Muscle of back (tissue), 11 donors: ENCODE data around the gene TLR6. TPM values are rescaled to one million over a fixed set of nuclear protein-coding genes. Genes with fewer than 3 reads are reported as not detected.
A peak's percentile ranks its signal among the peaks of the same experiment; 100 is the strongest.
"Not testable (repeated sequence)": the region's sequence is repeated elsewhere in the genome, so short reads cannot be mapped to it uniquely, and the experiment has no call there.

Experiments
- DNase-seq, 3 donors: peaks; one replicate each; pipeline versions ENCODE4 v3.0.0 to v3.0.0-alpha.2; 2013
- polyA plus RNA-seq, 10 donors: library from polyadenylated mRNA; unstranded; fragments of 120-200 nt; gene quantifications; one replicate each; pipeline ENCODE4 v1.2.1, GENCODE V29; 2013; ENCODE audit not compliant: insufficient read length in 10 of 10

Gene TLR6
- polyA plus RNA-seq, 10 donors = 0.70 to 2.1 (median 1.0) TPM

DNA sequence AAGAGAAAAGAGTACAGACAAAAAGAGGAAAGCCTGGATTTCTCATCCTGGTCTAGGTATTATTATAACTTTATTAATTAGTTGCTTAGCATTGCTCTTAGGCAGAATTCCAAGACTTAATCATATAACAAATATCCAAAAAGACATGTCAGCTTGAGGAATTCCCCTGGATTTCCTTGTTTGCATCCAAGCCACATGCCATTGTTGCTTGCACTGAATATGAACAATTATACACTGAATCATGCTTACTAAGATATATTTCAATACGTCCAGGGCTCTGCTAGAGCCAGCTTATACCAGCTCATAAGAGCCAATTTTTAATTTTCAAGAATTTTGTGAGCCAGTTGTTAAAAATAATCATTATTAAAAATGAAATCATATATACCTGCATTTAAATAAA, 68.3 kb downstream of the TLR6 start:
- no peak for DNase-seq

DNA sequence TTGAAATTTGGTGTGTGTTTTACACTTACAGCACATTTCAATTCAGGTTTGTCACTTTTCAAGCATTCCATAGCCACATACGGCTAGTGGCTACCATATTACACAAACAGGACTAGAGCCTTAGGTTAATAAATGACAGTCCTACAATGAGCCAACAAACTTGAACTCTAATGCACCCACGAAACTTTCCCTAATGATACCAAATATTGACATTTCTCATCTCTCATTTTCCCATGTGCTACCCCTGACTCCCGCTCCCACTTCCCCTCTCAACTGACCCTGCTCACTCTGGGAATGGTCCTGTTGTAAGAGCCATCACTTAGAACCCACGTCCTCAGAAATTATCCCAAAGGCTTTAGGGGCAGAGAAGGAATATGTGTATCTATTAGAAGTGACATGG, 68.9 kb downstream of the TLR6 start:
- no peak for DNase-seq

DNA sequence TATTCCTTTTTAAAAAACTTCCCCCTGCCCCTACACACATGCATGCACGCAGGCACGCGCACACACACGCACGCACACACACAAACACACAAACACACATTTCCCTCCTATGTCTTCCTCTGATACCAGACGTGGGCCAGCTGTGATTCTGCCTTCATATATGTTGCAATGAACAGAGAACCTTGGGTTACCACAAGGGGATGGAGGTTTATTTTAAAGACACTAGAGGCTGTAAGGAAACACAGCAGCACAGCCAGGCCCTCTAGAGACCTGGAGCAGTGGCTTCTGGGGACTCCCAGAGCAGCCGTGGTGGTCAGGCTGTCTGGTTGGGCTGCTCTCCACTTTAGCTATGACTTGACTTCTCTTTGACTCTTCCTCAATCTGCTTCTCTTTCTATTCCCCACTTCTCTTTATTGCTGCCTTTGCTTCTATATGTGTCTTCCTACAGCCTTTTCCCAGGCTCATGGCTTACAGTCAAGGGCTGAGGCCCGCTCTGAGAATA, 70.7 kb downstream of the TLR6 start:
- peak in 1 of 3 donors; percentile 39 for DNase-seq

DNA sequence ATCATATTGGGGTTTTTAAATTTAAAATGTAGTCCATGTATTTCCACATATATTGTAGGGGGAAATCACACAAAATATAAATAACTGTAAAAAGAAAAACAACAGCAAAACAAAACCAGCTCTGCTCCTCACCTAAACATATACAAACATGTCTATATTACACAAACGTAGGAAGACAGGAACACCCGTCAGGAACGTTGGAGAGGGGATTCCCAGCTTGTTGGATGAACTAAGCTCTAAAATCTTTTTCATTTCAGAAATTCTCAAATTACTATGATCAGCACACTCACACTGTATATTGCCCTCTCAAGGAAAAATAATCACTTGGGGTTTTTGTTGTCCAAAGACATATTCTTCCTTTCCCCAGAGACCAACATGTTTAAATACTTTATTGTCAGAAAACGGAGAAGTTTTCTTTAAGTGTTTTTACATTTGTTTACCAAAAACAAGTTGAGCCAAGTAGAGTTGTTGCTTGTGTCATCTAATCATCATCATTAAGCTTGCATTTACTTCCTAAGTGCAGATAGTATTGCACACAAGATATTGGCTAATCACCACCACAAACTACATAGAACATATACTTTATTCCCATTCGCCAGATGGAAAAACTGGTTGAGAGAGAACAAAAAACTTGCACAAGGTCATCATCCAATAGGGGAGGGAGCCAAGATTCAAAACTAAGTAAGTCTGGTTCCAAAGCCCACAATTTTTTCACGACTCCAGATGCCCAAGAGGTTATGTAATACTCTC, 71.4 kb downstream of the TLR6 start:
- no peak for DNase-seq

DNA sequence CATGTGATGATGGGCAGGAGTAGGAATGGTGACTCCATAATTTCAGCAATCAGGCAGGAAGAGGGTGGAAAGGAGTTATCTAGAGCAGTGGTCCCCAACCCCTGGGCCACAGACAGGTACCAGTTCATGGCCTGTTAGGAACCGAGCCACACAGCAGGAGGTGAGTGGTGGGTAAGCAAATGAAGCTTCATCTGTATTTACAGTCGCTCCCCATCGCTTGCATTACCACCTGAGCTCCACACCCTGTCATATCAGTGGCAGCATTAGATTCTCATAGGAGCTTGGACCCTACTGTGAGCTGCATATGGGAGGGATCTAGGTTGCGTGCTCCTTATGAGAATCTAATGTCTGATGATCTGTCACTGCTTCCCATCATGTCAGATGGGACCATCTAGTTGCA, 72.5 kb downstream of the TLR6 start:
- no peak for DNase-seq

DNA sequence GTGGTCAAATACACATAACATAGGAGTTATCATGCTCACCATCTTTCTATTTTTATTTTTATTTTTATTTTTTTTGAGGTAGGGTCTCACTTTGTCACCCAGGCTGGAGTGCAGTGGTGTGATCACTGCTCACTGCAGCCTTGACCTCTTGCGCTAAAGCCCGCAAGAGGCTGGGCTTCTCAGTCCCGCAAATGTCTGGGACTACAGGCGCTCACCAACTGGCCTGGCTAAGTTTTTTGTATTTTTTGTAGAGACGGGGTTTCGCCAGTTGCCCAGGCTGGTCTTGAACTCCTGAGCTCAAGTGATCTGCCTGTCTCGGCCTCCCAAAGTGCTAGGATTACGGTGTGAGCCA, 73.5 kb downstream of the TLR6 start:
- no peak for DNase-seq

DNA sequence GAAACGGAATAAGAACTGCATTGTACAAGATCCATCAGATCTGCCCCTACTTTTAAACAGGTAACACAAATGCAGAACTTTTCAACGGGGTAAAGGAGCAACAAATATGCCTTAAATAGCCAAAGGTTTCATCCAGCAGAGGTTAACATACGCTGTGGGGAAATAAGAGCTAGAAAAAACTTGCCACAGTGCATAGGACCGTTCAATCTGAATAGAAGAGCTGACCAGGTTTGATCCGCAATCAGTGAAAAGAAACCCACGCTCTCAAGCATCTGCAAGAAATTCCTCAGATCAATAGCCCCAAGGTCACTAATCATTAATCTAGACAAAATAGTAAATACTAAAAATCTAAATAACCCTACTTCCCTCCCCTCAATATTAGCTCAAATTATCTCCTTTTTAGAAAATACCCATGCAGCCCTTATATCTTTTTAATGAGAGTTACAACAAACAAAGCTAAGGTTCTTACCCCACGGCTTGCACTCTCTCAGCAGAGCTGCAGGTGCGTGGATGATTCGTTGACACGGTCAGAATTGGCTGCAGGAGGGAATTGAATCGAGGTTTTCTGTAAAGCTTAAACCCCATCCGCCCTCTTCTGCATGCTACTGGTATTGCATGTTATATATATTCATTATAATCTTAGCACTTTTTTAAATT, 74.0 kb downstream of the TLR6 start, which contains the start of gene TLR10:
TLR10 (minus strand) TSS at position 539 of the 657 bp plus-strand sequence. CDS start 7,400 bp downstream, outside the sequence.
- peak; percentile 28 to 72 (median 44) for DNase-seq

DNA sequence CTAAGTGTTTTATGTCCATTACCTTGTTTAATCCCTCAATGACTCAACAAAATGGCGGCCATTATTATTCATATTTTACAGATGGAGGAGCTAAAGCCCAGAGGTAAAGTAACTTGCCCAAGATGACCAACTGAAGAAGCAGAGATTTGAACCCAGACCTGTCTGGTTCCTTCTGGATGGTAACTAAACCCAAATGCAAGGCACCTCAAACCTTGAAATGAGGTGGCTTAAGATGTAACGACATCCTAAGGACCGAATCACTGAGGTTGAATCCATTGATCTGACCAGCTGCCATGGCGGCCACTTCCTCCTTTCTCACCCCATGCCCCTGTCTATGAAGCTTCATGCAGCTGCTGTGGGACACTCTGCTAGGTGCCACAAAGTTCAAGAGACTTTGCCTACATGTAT, 74.8 kb downstream of the TLR6 start:
- DNase-seq = no peak

DNA sequence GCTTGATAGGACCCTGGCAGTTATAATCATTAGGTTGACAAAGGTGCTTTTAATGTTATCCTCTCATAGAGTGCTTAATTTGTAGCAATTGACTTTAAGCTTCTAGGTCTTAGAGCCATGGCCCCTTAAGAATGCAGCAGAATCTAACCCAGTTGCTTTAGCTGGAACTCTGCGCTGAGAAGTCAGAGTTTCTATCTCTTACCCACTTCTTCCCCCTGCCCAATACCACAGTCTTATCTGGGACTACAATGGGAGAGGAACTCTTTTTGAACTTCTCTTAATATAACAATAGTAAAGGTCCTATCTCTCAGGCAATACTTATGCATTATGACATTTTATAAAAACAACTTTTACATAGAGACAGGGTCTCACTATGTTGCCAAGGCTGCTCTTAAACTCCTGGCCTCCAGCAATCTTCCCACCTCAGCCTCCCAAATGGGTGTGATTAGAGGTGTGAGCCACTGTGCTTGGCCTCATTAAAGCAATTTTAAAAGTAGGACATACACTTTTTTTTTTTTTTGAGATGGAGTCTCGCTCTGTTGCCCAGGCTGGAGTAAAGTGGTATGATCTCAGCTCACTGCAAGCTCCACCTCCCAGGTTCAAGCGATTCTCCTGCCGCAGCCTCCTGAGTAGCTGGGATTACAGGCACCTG, 75.7 kb downstream of the TLR6 start:
- DNase-seq = no peak

DNA sequence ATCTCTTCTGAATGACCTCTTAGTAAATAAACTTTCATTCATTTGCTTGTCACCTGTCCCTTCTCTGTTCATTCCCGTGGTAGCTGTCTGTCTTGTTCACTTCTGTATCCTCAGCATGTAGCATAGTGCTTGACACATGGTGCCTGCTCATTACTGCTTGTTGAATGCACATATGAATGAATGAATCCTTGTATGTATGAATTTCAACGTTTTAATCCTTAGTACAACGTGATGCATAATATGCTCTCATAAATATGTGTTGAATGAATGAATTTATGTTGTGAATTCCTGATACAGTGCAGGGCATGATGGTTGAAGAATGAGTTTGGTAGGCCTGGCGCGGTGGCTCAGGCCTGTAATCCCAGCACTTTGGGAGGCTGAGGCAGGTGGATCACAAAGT, 76.8 kb downstream of the TLR6 start:
- no peak for DNase-seq

DNA sequence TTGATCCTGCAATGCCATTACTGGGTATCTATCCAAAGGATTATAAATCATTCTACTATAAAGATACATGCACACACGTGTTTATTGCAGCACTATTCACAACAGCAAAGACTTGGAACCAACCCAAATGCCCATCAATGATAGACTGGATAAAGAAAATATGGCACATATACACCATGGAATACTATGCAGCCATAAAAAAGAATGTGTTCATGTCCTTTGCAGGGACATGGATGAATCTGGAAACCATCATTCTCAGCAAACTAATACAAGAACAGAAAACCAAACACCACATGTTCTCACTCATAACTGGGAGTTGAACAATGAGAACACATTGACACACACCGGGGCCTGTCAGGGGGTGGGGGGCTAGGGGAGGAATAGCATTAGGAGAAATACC, 78.7 kb downstream of the TLR6 start:
- not testable (repeated sequence) for DNase-seq

DNA sequence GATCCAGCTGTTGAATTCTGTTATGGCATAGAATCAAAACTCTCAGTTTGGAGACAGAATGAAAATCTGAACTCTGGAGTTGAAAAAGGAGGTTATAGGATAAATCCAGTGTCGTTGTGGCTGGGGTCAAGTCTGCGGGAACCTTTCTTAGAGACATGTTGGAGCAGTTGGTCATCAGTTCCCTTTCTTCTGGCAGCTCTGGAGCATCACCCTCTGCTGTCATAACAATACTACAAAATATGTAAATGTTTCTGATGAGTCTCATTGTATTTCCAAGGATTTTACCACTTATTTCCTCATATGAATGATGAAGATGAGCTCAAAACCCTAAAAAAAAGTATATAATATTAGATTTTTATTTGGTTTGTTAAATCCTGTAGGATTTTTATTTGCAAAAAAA, 81.3 kb downstream of the TLR6 start:
- no peak for DNase-seq

DNA sequence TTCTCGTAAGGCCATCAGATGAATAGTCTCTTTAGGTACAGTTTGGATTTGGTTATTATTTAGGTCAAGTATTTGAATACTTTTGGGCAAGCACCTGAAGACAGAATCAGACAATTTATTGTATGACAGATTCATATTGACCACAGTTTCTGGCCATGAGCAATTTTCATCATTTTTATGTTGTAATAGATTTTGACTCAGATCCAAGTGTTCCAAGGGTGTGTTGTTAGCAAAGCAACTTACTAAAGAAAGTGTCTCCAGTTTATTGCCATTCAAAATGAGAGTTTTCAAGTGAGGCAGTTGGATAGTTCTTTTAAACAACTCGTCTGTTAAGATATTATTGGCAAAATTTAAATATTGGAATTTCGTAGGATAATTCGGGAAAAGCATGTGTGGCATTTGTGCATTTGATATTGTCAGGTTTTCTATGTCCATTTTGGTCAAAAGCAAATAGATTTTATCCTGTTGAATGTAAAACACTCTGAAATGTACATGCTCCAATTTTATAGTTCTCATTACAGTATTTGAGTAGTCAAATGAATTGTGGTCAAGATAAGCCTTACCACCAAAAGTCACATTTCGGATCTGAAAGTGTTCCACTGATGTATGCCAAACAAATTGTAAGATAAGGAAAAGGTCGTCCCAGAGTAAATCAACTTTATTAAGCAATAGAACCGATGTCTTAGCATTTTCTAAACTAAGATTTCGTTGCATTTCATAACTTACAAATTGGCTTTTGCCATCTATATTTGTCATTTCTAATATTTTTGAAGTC, 82.2 kb downstream of the TLR6 start:
- no peak for DNase-seq

Other genes with a start within 250 kb of the TLR6 start
- gene KLF3, start 192.6 kb downstream of the TLR6 start, polyA plus RNA-seq = 10 to 100 TPM; 30.8 to 46.4 (median 38.3) TPM
- under 1 TPM; 0.12 to 0.90 (median 0.34) TPM for gene TLR10, start 73.8 kb downstream of the TLR6 start, polyA plus RNA-seq
- 1 to 10 TPM; 1.9 to 4.0 (median 3.2) TPM for gene TLR1, start 52.0 kb downstream of the TLR6 start, polyA plus RNA-seq
- gene FAM114A1, start 11.0 kb upstream of the TLR6 start, polyA plus RNA-seq = 10 to 100 TPM; 44.8 to 72.6 (median 60.8) TPM
- gene TMEM156, start 175.6 kb upstream of the TLR6 start, polyA plus RNA-seq = under 1 TPM in 8 of 10 donors, not detected in 2; 0.09 to 0.90 (median 0.31) TPM
- gene KLHL5, start 205.4 kb upstream of the TLR6 start, polyA plus RNA-seq = 10 to 100 TPM; 12.8 to 21.3 (median 19.1) TPM